ENCODE measurements around the gene MUL1. TPM values are rescaled to one million over a fixed set of nuclear protein-coding genes. Genes with fewer than 3 reads are reported as not detected.
A peak's percentile ranks its signal among the peaks of the same experiment; 100 is the strongest.

MUL1 gene
- total RNA-seq, 1 donor from 2014 or later: 30.1 TPM

GRCh38 chr1:20458717-20459116, 49.2 kb downstream of the MUL1 start:
- FAIRE-seq: no peak
- H2AFZ ChIP-seq (ENCODE audit: low read depth, low read length): no peak overlapping the region
- no peak overlapping the region for H3K27ac ChIP-seq (ENCODE audit: low read depth, low read length)
- H3K4me3 ChIP-seq (ENCODE audit: insufficient read depth, low read depth, low read length): no peak overlapping the region
- DNase-seq (ENCODE audit: low read depth): no peak
- peaks cover 46% of the 10 kb centered on the region for H3K27me3 Mint-ChIP-seq (ENCODE audit: low read depth, unreplicated experiment)
- no peak overlapping the region for H3K4me2 ChIP-seq (ENCODE audit: low read length)
- no peak overlapping the region for H3K4me3 Mint-ChIP-seq (ENCODE audit: unreplicated experiment)
- H3K79me2 ChIP-seq (ENCODE audit: insufficient read depth, low read length): no peaks in the 10 kb centered on the region
- H3K27ac Mint-ChIP-seq (ENCODE audit: unreplicated experiment): no peak overlapping the region
- no peaks in the 10 kb centered on the region for H4K20me1 ChIP-seq (ENCODE audit: insufficient read depth, low read length)
- H3K4me1 ChIP-seq (ENCODE audit: insufficient read depth, low read length): no peaks in the 10 kb centered on the region
- no peaks in the 10 kb centered on the region for H3K36me3 Mint-ChIP-seq (ENCODE audit: low read depth, unreplicated experiment)
- no peak overlapping the region for H3K9ac ChIP-seq (ENCODE audit: low read length)
- peaks cover 12% of the 10 kb centered on the region for H3K27me3 ChIP-seq (ENCODE audit: insufficient read depth, low read length)
- H3K4me1 Mint-ChIP-seq (ENCODE audit: low read depth, unreplicated experiment): no peaks in the 10 kb centered on the region
- H3K9me3 Mint-ChIP-seq (ENCODE audit: unreplicated experiment): peaks cover 2% of the 10 kb centered on the region
- H3K9me3 ChIP-seq (ENCODE audit: insufficient read depth, low read depth, low read length): peaks cover 5% of the 10 kb centered on the region
- H3K36me3 ChIP-seq (ENCODE audit: insufficient read depth, low read length): no peaks in the 10 kb centered on the region
- TF ChIP-seq EZH2 (IDR thresholded peaks at IDR 0.05; ENCODE audit: insufficient read depth, low read length) (no peak), CTCF (IDR thresholded peaks at IDR 0.05; ENCODE audit: insufficient read depth, low read depth, low read length) (no peak)

DNA sequence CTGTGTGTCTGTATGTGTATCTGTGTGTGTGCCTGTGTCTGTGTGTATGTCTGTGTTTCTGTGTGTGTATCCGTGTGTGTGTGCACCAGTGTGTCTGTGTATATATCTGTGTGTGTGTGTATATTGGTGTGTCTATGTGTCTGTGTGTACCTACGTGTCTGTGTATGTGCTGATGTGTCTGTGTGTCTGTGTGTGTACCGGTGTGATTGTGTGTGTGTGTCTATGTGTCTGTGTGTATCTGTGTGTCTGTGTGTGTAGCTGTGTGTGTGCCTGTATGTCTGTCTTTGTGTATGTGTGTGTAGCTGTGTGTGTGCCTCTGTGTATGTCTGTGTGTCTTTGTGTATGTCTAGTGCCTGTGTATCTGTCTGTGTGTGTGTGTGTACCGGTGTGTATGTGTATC, 53.9 kb downstream of the MUL1 start:
- TF ChIP-seq CTCF (IDR thresholded peaks at IDR 0.05; ENCODE audit: insufficient read depth, low read depth, low read length) (no peak), EZH2 (IDR thresholded peaks at IDR 0.05; ENCODE audit: insufficient read depth, low read length) (no peak)
- no peak overlapping the region for H3K9ac ChIP-seq (ENCODE audit: low read length)
- Mint-ChIP-seq H3K4me3 (ENCODE audit: unreplicated experiment) (no peak overlapping the region), H3K4me1 (ENCODE audit: low read depth, unreplicated experiment) (no peaks in the 10 kb centered on the region), H3K27ac (ENCODE audit: unreplicated experiment) (no peak overlapping the region), H3K36me3 (ENCODE audit: low read depth, unreplicated experiment) (no peaks in the 10 kb centered on the region), H3K27me3 (ENCODE audit: low read depth, unreplicated experiment) (peaks cover 38% of the 10 kb centered on the region), H3K9me3 (ENCODE audit: unreplicated experiment) (peaks cover 3% of the 10 kb centered on the region)
- no peak overlapping the region for H3K27ac ChIP-seq (ENCODE audit: low read depth, low read length)
- peaks cover 17% of the 10 kb centered on the region for H3K27me3 ChIP-seq (ENCODE audit: insufficient read depth, low read length)
- H3K4me2 ChIP-seq (ENCODE audit: low read length): no peak overlapping the region
- H3K79me2 ChIP-seq (ENCODE audit: insufficient read depth, low read length): no peaks in the 10 kb centered on the region
- no peak for DNase-seq (ENCODE audit: low read depth)
- H3K4me3 ChIP-seq (ENCODE audit: insufficient read depth, low read depth, low read length): no peak overlapping the region
- H2AFZ ChIP-seq (ENCODE audit: low read depth, low read length): no peak overlapping the region
- no peaks in the 10 kb centered on the region for H4K20me1 ChIP-seq (ENCODE audit: insufficient read depth, low read length)
- H3K4me1 ChIP-seq (ENCODE audit: insufficient read depth, low read length): no peaks in the 10 kb centered on the region
- no peak for FAIRE-seq
- H3K36me3 ChIP-seq (ENCODE audit: insufficient read depth, low read length): no peaks in the 10 kb centered on the region
- H3K9me3 ChIP-seq (ENCODE audit: insufficient read depth, low read depth, low read length): no peaks in the 10 kb centered on the region

GRCh38 chr1:20449735-20450311, 58.1 kb downstream of the MUL1 start:
- H3K36me3 Mint-ChIP-seq (ENCODE audit: low read depth, unreplicated experiment): no peaks in the 10 kb centered on the region
- Histone ChIP-seq H2AFZ (ENCODE audit: low read depth, low read length) (no peak overlapping the region), H3K27me3 (ENCODE audit: insufficient read depth, low read length) (peaks cover 20% of the 10 kb centered on the region), H4K20me1 (ENCODE audit: insufficient read depth, low read length) (no peaks in the 10 kb centered on the region), H3K79me2 (ENCODE audit: insufficient read depth, low read length) (no peaks in the 10 kb centered on the region), H3K9me3 (ENCODE audit: insufficient read depth, low read depth, low read length) (no peaks in the 10 kb centered on the region), H3K9ac (ENCODE audit: low read length) (no peak overlapping the region), H3K4me3 (ENCODE audit: insufficient read depth, low read depth, low read length) (no peak overlapping the region), H3K4me2 (ENCODE audit: low read length) (no peak overlapping the region), H3K4me1 (ENCODE audit: insufficient read depth, low read length) (no peaks in the 10 kb centered on the region), H3K27ac (ENCODE audit: low read depth, low read length) (no peak overlapping the region), H3K36me3 (ENCODE audit: insufficient read depth, low read length) (no peaks in the 10 kb centered on the region)
- H3K9me3 Mint-ChIP-seq (ENCODE audit: unreplicated experiment): peaks cover 5% of the 10 kb centered on the region
- no peaks in the 10 kb centered on the region for H3K4me1 Mint-ChIP-seq (ENCODE audit: low read depth, unreplicated experiment)
- FAIRE-seq (no peak), DNase-seq (ENCODE audit: low read depth) (peak; percentile 33)
- peaks cover 32% of the 10 kb centered on the region for H3K27me3 Mint-ChIP-seq (ENCODE audit: low read depth, unreplicated experiment)
- no peak overlapping the region for H3K27ac Mint-ChIP-seq (ENCODE audit: unreplicated experiment)
- no peak overlapping the region for H3K4me3 Mint-ChIP-seq (ENCODE audit: unreplicated experiment)
- TF ChIP-seq CTCF (IDR thresholded peaks at IDR 0.05; ENCODE audit: insufficient read depth, low read depth, low read length): no peak
- TF ChIP-seq EZH2 (IDR thresholded peaks at IDR 0.05; ENCODE audit: insufficient read depth, low read length): no peak

All from astrocyte (in vitro differentiated cells and primary cell).